ENCODE data around the gene GNPTG. TPM values are rescaled to one million over a fixed set of nuclear protein-coding genes. Genes with fewer than 3 reads are reported as not detected.

The GNPTG gene
- total and polyA plus RNA-seq, 2 of the 8 experiments (the other 6 are each of a cell fraction or from before 2014, with no cell fraction given): 26.2 to 51.2 TPM

DNA sequence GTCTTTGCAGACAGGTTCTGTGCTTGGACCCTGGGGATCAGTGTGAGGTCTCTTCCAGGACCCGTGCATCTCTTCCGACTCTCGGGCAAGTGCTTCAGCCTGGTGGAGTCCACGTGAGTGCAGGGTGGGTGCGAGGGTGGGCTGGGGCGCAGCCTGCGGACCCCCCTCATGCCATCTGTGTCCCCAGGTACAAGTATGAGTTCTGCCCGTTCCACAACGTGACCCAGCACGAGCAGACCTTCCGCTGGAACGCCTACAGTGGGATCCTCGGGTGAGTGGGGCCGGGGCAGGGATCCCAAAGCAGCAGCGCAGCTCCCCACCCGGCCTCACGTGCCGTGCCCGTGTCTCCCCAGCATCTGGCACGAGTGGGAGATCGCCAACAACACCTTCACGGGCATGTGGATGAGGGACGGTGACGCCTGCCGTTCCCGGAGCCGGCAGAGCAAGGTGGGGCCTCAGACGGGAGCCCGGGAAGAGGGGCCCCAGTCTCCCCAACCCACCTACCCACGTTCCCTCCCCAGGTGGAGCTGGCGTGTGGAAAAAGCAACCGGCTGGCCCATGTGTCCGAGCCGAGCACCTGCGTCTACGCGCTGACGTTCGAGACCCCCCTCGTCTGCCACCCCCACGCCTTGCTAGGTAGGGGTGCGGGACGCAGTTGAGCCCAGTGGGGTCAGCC is 10.1 kb downstream of the GNPTG start:
- Histone ChIP-seq H2AFZ (ENCODE audit: low read length) (no peak overlapping the region), H3K23me2 (ENCODE audit: low read depth, low read length) (no peaks in the 10 kb centered on the region), H3K56ac (replicated peaks; ENCODE audit: insufficient read length, low read depth, low read length) (no peak overlapping the region), H3K79me1 (ENCODE audit: low read depth, low read length) (peaks cover 9% of the 10 kb centered on the region; the same call in 1 of the 2 replicates), H4K5ac (ENCODE audit: insufficient read length, low read depth, low read length) (no peak overlapping the region), H3K4me3 (ENCODE audit: extremely low read depth in 1 of 4, insufficient read depth in 2 of 4, low read depth in 3 of 4, low read length in 4 of 4) (no peak overlapping the region), H2AK5ac (ENCODE audit: low read depth, low read length) (no peak overlapping the region), H4K8ac (ENCODE audit: extremely low read depth, insufficient read depth, low read length) (peak overlapping the region; percentile 25; the same call in 1 of the 2 replicates), H3K23ac (ENCODE audit: insufficient read length) (no peak overlapping the region), H2BK15ac (ENCODE audit: low read length) (no peak overlapping the region), H2BK20ac (ENCODE audit: low read length) (no peak overlapping the region), H3K4me1 (replicated peaks in 1 of 4; ENCODE audit: control insufficient read depth in 3 of 4, insufficient read depth in 4 of 4, low read length in 3 of 4) (no peaks in the 10 kb centered on the region), H4K91ac (replicated peaks; ENCODE audit: insufficient read length, low read length) (no peak overlapping the region), H3K9me3 (ENCODE audit: insufficient read depth in 2 of 2, low read depth in 1 of 2, low read length in 1 of 2) (no peaks in the 10 kb centered on the region), H2BK5ac (ENCODE audit: low read depth, low read length) (no peak overlapping the region), H3K14ac (ENCODE audit: insufficient read length) (no peak overlapping the region), H3K27ac (ENCODE audit: low read depth, low read length) (no peak overlapping the region), H3K36me3 (ENCODE audit: control insufficient read depth in 2 of 4, insufficient read depth in 4 of 4, low read length in 3 of 4) (peaks cover 15 to 36% (median 23%) of the 10 kb centered on the region in 4 experiments), H3K4me2 (ENCODE audit: insufficient read depth in 1 of 2, low read depth in 2 of 2, low read length in 2 of 2) (no peak overlapping the region), H2BK120ac (replicated peaks; ENCODE audit: low read depth, low read length) (no peak overlapping the region), H4K20me1 (replicated peaks in 1 of 2; ENCODE audit: control insufficient read depth in 1 of 2, insufficient read depth in 2 of 2, low read length in 2 of 2) (peaks cover 12 to 36% of the 10 kb centered on the region in 2 experiments), H3K18ac (ENCODE audit: extremely low read depth, low read length) (no peak overlapping the region), H3K79me2 (ENCODE audit: control insufficient read depth in 1 of 2, insufficient read depth in 2 of 2, low read length in 2 of 2) (peaks cover 0 to 11% of the 10 kb centered on the region in 2 experiments; a peak in 1 of 4 replicates), H3K4ac (replicated peaks; ENCODE audit: insufficient read length, low read depth, low read length) (no peak overlapping the region), H2BK12ac (ENCODE audit: low read depth, low read length) (no peak overlapping the region), H3K27me3 (replicated peaks in 1 of 4; ENCODE audit: control insufficient read depth in 3 of 4, extremely low read depth in 1 of 4, insufficient read depth in 3 of 4, low read length in 3 of 4) (no peaks in the 10 kb centered on the region), H3K9ac (replicated peaks in 1 of 4; ENCODE audit: extremely low read depth in 1 of 4, low read depth in 3 of 4, low read length in 3 of 4) (no peak overlapping the region)
- DNase-seq (ENCODE audit: low read depth in 1 of 2, low spot score in 2 of 2): no peak
- ChIA-PET CTCF (ENCODE audit: partially characterized antibody) (interaction anchor here (0.8 to 8.1 kb wide), 7 partner anchors 7 to 27 kb away, joined by 3 to 59 read pairs (median 10); no protein-coding TSS in a partner anchor), POLR2A (ENCODE audit: partially characterized antibody) (interaction anchor here (1.4 to 6.6 kb wide), 2 partner anchors 11 to 17 kb away, joined by 3 to 44 read pairs; no protein-coding TSS in a partner anchor)
- WGBS, 2 experiments (ENCODE audit: extremely low coverage in 1 of 2, insufficient coverage in 1 of 2, insufficient read length in 1 of 2, insufficient replicate concordance in 2 of 2, low coverage in 1 of 2, low lambda C conversion rate in 2 of 2, missing lambda C conversion rate in 1 of 2): 97% methylated on average over 31 of the region's 43 CpGs; no CpG with 5 or more reads in 1 of the 2 experiments
- no peak for FAIRE-seq
- TF ChIP-seq RBBP5 (IDR thresholded peaks at IDR 0.05; ENCODE audit: borderline replicate concordance, low read depth, low read length) (no peak), TEAD4 (IDR thresholded peaks at IDR 0.05; ENCODE audit: low read depth, low read length) (no peak), E2F6 (IDR thresholded peaks at IDR 0.05) (no peak), POLR2AphosphoS5 (IDR thresholded peaks at IDR 0.05; ENCODE audit: low read depth, low read length) (no peak), TCF12 (IDR thresholded peaks at IDR 0.05; ENCODE audit: low read depth, low read length) (no peak), FOSL1 (IDR thresholded peaks at IDR 0.05; ENCODE audit: insufficient read depth, low read depth, low read length) (no peak)
